ENCODE data around the gene NEURL3.

NEURL3 gene

DNA sequence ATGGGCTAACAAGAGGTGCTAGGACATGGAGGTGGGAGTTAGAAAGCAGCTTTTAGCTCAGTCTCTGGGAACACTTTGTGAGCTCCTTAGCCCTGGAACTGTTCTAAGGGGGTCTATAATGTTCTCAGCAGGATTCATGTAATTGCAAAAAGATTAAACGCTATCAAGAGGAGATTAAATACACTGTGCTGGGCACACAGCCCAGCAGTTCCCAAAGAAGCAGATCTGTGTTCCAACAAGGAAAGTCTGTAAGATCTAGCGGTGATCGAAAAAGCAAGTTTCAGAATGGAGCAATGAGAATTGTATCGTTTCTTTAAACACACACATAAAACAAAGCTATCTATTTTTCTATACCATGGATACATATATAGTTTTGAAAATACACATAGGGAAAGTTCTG lies 29.0 kb upstream of the NEURL3 start:
- DNase-seq (ENCODE audit: low read depth): no peak
- H3K4me3 ChIP-seq (ENCODE audit: low read length): no peak overlapping the region
- TF ChIP-seq, protein P1, sequence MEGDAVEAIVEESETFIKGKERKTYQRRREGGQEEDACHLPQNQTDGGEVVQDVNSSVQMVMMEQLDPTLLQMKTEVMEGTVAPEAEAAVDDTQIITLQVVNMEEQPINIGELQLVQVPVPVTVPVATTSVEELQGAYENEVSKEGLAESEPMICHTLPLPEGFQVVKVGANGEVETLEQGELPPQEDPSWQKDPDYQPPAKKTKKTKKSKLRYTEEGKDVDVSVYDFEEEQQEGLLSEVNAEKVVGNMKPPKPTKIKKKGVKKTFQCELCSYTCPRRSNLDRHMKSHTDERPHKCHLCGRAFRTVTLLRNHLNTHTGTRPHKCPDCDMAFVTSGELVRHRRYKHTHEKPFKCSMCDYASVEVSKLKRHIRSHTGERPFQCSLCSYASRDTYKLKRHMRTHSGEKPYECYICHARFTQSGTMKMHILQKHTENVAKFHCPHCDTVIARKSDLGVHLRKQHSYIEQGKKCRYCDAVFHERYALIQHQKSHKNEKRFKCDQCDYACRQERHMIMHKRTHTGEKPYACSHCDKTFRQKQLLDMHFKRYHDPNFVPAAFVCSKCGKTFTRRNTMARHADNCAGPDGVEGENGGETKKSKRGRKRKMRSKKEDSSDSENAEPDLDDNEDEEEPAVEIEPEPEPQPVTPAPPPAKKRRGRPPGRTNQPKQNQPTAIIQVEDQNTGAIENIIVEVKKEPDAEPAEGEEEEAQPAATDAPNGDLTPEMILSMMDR (conservative IDR thresholded peaks at IDR 0.05; ENCODE audit: low read depth, low read length): no peak

DNA sequence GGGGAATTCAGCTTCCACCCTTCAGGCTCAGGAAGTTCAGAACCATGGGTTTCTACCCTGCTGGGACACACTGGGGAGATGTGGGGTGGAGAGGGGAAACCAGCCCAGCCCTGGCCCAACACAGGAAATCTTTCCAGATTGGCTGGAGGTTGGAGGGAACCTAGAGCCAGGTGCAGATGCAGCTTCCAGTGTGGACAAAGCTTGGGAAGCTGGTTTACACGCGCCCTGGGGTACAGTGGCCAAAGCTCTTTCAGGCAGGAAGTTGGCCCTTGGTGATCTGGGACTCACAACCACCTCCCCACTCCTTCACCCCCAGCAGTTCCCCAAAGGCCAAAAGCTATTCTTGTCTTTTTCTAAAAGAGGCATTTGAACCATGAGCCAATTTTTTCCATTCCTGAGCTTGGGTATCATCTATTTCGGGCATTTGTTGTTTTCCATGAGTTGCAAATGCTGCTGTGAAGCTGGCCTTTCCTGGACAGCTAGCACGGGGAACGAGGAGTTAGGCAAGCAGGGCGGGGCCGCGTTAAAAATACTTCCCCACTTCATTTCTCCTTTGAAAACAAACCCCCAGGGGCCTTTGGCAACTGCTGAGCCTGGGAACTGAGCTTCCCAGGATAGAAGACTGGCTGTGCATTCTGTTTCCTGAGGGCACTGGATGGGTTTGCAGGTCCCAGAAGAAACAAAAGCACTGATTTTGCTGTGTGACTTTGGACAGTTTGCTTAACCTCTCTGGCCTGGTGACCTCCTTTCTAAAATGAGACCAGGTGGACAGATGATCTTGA lies 28.3 kb upstream of the NEURL3 start:
- TF ChIP-seq, protein P1 (conservative IDR thresholded peaks at IDR 0.05; ENCODE audit: low read depth, low read length): no peak
- no peak for DNase-seq (ENCODE audit: low read depth)
- H3K4me3 ChIP-seq (ENCODE audit: low read length): no peak overlapping the region

DNA sequence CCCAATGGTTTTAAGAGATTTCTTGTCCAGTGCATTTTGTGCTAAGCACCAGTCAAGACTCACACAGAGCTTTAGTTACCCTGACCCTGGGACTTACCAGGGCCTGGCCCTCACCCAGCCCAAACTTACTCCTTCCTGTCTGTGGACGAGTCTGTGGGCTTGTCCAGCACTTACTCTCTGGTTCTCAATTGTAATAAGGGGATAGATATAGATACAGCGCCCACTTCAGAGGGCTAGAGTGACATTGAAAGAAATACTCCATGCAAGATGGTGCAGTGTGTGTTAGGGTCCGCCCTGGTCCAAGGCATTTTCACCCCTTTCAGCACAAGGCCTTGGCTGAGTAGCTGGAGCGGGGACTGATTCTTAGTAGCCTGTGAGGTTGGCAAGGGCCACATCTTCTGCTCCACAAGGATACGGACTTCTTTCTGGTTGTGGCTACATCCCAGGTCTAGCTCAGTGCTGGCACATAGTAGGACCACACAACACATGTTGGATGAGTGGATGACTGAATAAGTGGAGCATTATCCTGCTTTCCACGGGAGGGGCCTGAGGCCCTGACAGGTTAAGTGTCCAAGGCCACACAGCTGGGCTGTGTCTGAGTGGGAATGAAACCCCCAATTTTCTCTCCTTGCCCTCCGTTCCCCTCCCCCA lies 27.6 kb upstream of the NEURL3 start:
- H3K4me3 ChIP-seq (ENCODE audit: low read length): no peak overlapping the region
- DNase-seq (ENCODE audit: low read depth): no peak
- TF ChIP-seq, protein P1 (conservative IDR thresholded peaks at IDR 0.05; ENCODE audit: low read depth, low read length): no peak

DNA sequence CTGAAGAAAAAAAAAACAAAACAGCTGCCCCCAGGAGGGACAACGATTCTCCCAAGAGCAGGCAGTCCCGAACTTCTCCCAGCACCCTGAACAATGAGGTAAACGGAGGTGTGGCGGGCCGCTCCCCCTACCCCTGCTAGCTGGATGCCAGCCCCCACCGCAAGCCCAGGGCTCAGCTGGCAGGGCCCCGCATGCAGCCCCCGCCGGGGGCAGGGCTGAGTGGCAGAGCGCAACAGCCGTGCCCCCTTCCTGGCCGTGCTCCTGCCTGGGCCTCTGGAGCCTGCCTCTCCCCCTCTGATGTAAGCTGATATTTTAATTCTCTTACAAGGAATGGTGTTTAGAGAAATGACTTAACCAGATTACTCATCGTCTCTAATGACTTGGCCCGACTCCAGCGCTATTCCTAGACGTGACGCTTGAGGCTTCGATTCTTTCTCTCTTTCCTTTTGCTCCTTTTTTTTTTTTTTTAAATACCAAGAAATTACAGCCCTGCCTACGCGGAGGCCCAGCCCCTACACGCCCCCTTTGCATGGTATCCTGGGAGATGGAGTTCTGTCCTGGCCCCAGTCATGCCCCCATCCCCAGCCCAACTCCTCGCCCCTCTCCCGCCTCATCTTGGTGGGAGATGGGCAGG lies 26.8 kb upstream of the NEURL3 start:
- peak overlapping the region; percentile 36 for H3K4me3 ChIP-seq (ENCODE audit: low read length)
- TF ChIP-seq, protein P1 (conservative IDR thresholded peaks at IDR 0.05; ENCODE audit: low read depth, low read length): no peak
- DNase-seq (ENCODE audit: low read depth): peak; percentile 99

DNA sequence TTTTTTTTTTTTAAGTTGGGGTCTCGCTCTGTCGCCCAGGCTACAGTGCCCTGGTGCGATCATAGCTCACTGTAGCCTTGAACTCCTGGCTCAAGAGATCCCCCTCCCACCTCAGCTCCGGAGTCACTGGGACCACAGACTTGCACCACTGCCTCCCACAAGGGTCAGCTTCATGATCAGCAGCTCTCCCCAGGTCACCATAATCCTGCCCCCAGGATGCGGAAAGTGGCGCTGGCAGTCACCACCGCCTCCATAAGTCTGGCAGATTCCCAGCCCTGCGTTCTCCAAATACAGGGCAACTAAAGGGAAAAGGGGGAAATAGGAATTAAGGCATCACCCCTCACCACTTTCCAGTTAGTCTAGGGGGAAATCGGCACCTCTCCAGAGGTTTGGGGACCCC lies 26.2 kb upstream of the NEURL3 start:
- H3K4me3 ChIP-seq (ENCODE audit: low read length): peak overlapping the region; percentile 36
- DNase-seq (ENCODE audit: low read depth): no peak
- TF ChIP-seq, protein P1 (conservative IDR thresholded peaks at IDR 0.05; ENCODE audit: low read depth, low read length): no peak

DNA sequence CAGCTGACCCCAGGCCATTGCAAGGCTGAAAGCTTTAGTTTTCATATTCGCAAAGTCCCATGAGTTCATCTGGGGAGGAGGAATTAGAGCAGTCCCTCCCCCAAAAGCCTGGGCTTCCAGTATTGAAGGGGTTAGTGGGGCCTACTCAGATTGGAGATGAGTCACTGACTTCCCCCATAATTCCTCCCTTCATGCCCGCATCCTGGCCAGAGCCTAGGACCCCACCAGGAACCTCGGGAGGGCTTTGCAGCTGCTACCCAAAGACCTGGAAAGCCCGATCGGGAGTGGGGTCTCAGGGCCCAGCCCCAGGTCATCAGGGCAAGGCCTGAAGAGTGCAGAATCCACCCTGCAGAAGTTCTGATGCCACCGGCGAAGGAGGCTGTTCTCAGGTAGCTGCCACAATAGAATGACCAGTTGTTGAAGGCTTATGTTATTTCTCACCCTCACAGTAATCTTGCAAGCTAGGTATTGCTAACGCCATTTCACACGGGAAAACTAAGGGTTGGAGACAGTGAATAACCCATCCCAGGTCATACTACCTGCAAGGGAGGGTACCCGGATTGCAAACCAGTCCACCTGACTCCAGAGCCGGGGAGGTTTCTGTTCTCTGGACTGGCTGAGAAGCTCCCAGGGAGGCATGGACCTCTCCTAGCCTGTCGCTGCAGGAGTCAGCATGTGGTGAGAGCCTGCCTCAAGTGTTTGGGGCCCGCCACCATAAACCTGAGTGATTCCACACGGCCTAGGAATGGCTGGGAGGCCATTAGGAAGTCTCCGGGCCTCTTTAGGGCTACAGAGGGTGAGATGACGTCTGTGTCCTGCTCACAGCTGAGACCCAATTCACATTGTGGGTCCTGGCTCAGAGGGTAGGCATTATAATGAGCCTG lies 25.6 kb upstream of the NEURL3 start:
- DNase-seq (ENCODE audit: low read depth): no peak
- H3K4me3 ChIP-seq (ENCODE audit: low read length): no peak overlapping the region
- TF ChIP-seq, protein P1 (conservative IDR thresholded peaks at IDR 0.05; ENCODE audit: low read depth, low read length): no peak
